ENCODE results near the gene KIF3C.
"Not testable (repeated sequence)": the region's sequence is repeated elsewhere in the genome, so short reads cannot be mapped to it uniquely, and the experiment has no call there.

DNA sequence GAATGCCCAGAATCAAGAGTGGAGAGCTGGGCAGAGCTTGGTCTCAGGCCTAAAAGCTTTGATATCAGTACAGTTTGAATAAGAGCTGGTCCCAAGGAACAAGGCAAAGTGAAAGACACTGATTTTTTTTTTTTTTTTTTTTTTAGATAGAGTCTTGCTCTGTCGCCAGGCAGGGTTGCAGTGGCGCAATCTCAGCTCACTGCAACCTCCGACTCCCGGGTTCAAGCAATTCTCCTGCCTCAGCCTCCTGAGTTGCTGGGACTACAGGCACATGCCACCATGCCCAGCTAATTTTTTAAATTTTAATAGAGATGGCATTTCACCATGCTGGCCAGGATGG lies 34.4 kb upstream of the KIF3C start:
- not testable (repeated sequence) for TF ChIP-seq EZH2 (IDR thresholded peaks at IDR 0.05)
- TF ChIP-seq, protein P1, sequence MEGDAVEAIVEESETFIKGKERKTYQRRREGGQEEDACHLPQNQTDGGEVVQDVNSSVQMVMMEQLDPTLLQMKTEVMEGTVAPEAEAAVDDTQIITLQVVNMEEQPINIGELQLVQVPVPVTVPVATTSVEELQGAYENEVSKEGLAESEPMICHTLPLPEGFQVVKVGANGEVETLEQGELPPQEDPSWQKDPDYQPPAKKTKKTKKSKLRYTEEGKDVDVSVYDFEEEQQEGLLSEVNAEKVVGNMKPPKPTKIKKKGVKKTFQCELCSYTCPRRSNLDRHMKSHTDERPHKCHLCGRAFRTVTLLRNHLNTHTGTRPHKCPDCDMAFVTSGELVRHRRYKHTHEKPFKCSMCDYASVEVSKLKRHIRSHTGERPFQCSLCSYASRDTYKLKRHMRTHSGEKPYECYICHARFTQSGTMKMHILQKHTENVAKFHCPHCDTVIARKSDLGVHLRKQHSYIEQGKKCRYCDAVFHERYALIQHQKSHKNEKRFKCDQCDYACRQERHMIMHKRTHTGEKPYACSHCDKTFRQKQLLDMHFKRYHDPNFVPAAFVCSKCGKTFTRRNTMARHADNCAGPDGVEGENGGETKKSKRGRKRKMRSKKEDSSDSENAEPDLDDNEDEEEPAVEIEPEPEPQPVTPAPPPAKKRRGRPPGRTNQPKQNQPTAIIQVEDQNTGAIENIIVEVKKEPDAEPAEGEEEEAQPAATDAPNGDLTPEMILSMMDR (IDR thresholded peaks at IDR 0.05): not testable (repeated sequence)
